Thoracic aorta (tissue), 2 donors: ENCODE results near the gene PPP1R9A. TPM values are rescaled to one million over a fixed set of nuclear protein-coding genes. Genes with fewer than 3 reads are reported as not detected.

Source experiments
- ATAC-seq: fragments of 150-250 bp; one replicate; pipeline ENCODE4 v1.8.0; 2017; ENCODE audit warnings: low read depth; ENCODE audit not compliant: insufficient number of reproducible peaks, low FRiP score
- DNase-seq: peaks from one replicate; pipeline ENCODE4 v3.0.0-alpha.2; 2020; ENCODE audit warnings: low spot score
- H3K27ac ChIP-seq, 2 donors: fragments of 200-600 bp; sonication (generic); 1 replicate in 1 of 2; 2 replicates in 1 of 2; pipeline ENCODE4 v1.5.1; 2016; ENCODE audit warnings: mild to moderate bottlenecking in 2 of 2, moderate library complexity in 2 of 2
- H3K27me3 ChIP-seq: fragments of 200-600 bp; sonication (generic); replicated peaks from 2 replicates; pipeline ENCODE4 v1.6.0; 2016; ENCODE audit warnings: mild to moderate bottlenecking; ENCODE audit not compliant: insufficient read depth
- H3K36me3 ChIP-seq: fragments of 200-600 bp; sonication (generic); one replicate; pipeline ENCODE4 v1.5.1; 2016
- H3K4me1 ChIP-seq, 2 donors: fragments of 200-600 bp; sonication (generic); 1 replicate in 1 of 2; 2 replicates in 1 of 2; pipeline versions ENCODE4 v1.5.1 to v1.6.0; 2016; ENCODE audit warnings: low read depth in 2 of 2, mild to moderate bottlenecking in 1 of 2; ENCODE audit not compliant: control insufficient read depth in 1 of 2
- H3K4me3 ChIP-seq: fragments of 200-600 bp; sonication (generic); 2 replicates; pipeline ENCODE4 v1.5.1; 2016; ENCODE audit warnings: mild to moderate bottlenecking
- H3K9me3 ChIP-seq: fragments of 200-600 bp; sonication (generic); 2 replicates; pipeline ENCODE4 v1.5.1; 2016
- total RNA-seq, 2 donors: library from RNA; depleted of rRNA; stranded (reverse); fragments of >200 nt; gene quantifications; one replicate each; pipeline versions ENCODE4 v1.1.0 to v1.2.3, GENCODE V29; 2016
- TF ChIP-seq, protein P1 (sequence below): fragments of 200-600 bp; sonication (generic); IDR thresholded peaks from one replicate; pipeline ENCODE4 v1.5.1; 2019; ENCODE audit warnings: antibody characterized with exemption

The PPP1R9A gene
- total RNA-seq, 2 donors from 2014 or later = 5.7 to 11.8 TPM

DNA sequence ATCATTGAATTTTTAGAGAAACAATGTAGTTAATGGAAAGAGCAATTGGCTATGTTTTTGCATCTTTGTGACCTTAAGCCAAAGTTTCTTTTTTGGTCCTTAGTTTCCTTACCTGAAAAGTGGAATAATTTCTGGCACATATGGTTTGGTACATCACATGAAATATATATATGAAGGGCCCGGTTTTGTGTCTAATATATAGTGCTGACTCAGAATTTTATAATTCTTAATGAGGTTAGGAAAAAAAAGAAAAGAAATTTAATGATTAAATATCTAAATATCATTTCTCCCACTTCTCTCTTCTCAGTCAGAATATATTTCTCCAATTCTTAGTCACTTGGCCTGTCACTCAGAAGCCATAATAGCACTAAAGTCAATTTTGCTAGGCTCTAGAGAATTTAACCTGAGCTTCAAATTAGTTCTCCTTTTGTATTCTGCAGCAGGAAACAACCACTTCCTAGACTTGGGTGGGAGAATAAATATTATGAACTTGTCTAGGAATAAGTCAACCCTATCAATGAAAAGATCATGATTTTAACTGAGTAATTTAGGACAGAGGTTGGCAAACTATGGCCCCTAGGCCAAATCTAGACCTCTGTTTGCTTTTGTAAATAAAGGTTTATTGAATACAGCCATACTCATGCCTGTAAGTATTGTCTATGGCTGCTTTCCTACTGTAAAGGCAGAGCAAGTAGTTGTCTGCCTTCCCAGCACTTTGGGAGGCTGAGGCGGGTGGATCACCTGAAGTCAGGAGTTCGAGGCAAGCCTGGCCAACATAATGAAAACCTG is 34.6 kb downstream of the PPP1R9A start:
- H3K27me3 ChIP-seq = no peaks in the 10 kb centered on the region
- H3K9me3 ChIP-seq = no peaks in the 10 kb centered on the region
- H3K27ac ChIP-seq = no peak overlapping the region
- no peaks in the 10 kb centered on the region for H3K4me1 ChIP-seq
- TF ChIP-seq, protein P1, sequence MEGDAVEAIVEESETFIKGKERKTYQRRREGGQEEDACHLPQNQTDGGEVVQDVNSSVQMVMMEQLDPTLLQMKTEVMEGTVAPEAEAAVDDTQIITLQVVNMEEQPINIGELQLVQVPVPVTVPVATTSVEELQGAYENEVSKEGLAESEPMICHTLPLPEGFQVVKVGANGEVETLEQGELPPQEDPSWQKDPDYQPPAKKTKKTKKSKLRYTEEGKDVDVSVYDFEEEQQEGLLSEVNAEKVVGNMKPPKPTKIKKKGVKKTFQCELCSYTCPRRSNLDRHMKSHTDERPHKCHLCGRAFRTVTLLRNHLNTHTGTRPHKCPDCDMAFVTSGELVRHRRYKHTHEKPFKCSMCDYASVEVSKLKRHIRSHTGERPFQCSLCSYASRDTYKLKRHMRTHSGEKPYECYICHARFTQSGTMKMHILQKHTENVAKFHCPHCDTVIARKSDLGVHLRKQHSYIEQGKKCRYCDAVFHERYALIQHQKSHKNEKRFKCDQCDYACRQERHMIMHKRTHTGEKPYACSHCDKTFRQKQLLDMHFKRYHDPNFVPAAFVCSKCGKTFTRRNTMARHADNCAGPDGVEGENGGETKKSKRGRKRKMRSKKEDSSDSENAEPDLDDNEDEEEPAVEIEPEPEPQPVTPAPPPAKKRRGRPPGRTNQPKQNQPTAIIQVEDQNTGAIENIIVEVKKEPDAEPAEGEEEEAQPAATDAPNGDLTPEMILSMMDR = no peak
- ATAC-seq (no peak), DNase-seq (no peak)
- no peaks in the 10 kb centered on the region for H3K36me3 ChIP-seq
- H3K4me3 ChIP-seq = no peak overlapping the region

DNA sequence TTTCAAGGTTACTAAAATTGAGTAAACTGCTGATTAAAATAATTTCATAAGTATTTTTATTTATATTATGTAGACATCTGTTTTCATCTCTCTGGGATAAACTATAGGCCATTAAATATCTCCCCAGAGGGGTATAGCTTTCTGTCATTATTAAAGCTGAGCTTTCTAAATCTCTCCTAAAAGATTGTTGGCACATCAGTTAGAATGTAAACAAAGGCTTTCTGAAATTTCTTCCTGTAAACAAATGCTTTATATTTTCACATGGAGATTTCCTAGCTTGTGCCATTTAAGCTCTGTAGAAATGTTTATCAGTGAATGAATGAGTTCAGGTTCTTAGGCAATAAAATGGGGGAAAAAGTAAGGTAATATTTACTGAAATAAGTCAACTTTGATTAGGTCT is 35.7 kb downstream of the PPP1R9A start:
- H3K27ac ChIP-seq = no peak overlapping the region
- H3K27me3 ChIP-seq = no peaks in the 10 kb centered on the region
- DNase-seq (no peak), ATAC-seq (no peak)
- H3K4me3 ChIP-seq = no peak overlapping the region
- no peaks in the 10 kb centered on the region for H3K36me3 ChIP-seq
- H3K9me3 ChIP-seq = no peaks in the 10 kb centered on the region
- TF ChIP-seq, protein P1 = no peak
- no peaks in the 10 kb centered on the region for H3K4me1 ChIP-seq

DNA sequence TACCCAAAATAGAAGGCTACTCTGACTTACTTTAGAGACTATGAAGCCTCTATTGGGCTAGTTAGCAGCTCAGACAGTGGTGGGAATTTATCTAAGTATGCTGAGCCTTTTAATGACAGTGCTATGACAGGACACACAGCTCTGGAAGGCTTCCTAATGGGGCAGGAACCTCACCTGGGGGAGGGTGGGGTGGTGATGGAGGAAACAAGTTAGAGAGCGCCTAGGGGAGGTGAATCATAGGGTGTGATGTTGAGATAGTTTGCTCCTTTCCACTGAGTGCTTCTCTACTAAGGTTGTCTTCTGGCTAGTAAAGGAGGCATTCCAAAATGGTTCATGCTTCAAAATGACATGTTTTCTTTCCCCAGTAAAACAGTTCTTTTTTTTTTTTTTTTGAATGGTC is 42.1 kb downstream of the PPP1R9A start:
- no peaks in the 10 kb centered on the region for H3K4me1 ChIP-seq
- TF ChIP-seq, protein P1 = no peak
- ATAC-seq (no peak), DNase-seq (no peak)
- H3K27me3 ChIP-seq = no peaks in the 10 kb centered on the region
- H3K4me3 ChIP-seq = no peak overlapping the region
- no peak overlapping the region for H3K27ac ChIP-seq
- H3K9me3 ChIP-seq = peaks cover 3% of the 10 kb centered on the region
- H3K36me3 ChIP-seq = no peaks in the 10 kb centered on the region

DNA sequence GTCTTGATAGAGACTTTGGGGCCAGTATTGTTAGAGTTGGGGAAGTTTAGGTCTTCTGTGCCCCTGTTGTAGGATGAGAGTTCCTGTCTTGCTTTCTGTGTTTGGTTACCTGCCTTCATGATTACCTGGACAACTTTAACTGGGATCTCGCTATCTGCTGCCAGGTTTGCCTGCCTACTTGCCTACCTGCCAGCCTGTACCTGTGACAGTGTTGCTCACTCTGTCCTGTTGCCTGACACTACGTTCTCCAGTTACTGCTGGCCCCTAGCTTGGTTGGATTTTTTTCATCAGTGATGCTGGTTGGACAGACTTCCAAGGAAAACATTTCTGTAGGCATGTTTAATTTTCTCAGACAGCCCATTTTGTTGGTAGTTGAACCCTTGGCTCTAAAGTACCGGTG is 48.4 kb downstream of the PPP1R9A start:
- no peak for DNase-seq
- no peaks in the 10 kb centered on the region for H3K36me3 ChIP-seq
- H3K27ac ChIP-seq = no peak overlapping the region
- TF ChIP-seq, protein P1 = no peak
- peaks cover 3% of the 10 kb centered on the region for H3K9me3 ChIP-seq
- no peak overlapping the region for H3K4me3 ChIP-seq
- H3K27me3 ChIP-seq = no peaks in the 10 kb centered on the region
- peaks cover under 1 to 2% of the 10 kb centered on the region in 2 donors for H3K4me1 ChIP-seq
- no peak for ATAC-seq

DNA sequence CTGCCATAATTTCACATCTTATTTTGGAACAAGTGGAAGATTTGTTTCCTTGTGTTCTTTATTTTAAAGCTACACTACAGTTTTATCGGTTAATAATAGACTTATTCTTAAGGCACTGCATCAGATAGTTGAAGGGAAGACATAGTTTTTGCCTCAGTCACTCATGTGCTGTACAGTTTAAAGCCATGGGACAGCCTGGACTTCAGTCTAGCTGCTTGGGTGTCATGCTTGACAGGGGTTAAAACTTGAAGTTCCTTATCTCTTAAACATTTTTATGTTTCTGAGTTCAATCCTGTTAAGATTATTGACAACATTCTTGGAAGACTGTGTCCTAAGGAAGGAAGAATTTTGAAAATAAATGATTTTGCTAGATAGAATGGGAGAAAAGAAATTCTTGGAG is 49.7 kb downstream of the PPP1R9A start:
- no peaks in the 10 kb centered on the region for H3K27me3 ChIP-seq
- ATAC-seq (no peak), DNase-seq (no peak)
- H3K27ac ChIP-seq = no peak overlapping the region
- TF ChIP-seq, protein P1 = no peak
- H3K4me1 ChIP-seq = peaks cover 9 to 13% of the 10 kb centered on the region in 2 donors
- H3K4me3 ChIP-seq = no peak overlapping the region
- no peaks in the 10 kb centered on the region for H3K36me3 ChIP-seq
- peaks cover 3% of the 10 kb centered on the region for H3K9me3 ChIP-seq
